Esophagus squamous epithelium (tissue), 5 donors: Measurements from ENCODE around the gene RNASE13. TPM values are rescaled to one million over a fixed set of nuclear protein-coding genes. Genes with fewer than 3 reads are reported as not detected.

Experiments used
- DNase-seq: peaks from one replicate; lab custom pipeline; 2025; lab: John Stamatoyannopoulos, UW
- H3K27ac ChIP-seq, 4 donors: fragments of 200-600 bp; sonication (generic); one replicate each; pipeline ENCODE4 v1.5.1; 2016 to 2019; ENCODE audit warnings: mild to moderate bottlenecking in 1 of 4
- H3K27me3 ChIP-seq, 4 donors: fragments of 200-600 bp; sonication (generic); 1 replicate in 3 of 4; 2 replicates in 1 of 4; pipeline versions ENCODE4 v1.5.1 to v1.6.0; 2017 to 2021; ENCODE audit warnings: antibody characterized with exemption in 1 of 4
- H3K36me3 ChIP-seq, 3 donors: fragments of 200-600 bp; sonication (generic); one replicate each; pipeline ENCODE4 v1.5.1; 2016 to 2019
- H3K4me1 ChIP-seq, 3 donors: fragments of 200-600 bp; sonication (generic); one replicate each; pipeline ENCODE4 v1.5.1; 2017 to 2019
- H3K4me3 ChIP-seq, 4 donors: fragments of 200-600 bp; sonication (generic); 1 replicate in 3 of 4; 2 replicates in 1 of 4; pipeline ENCODE4 v1.5.1; 2016 to 2019; ENCODE audit warnings: mild to moderate bottlenecking in 2 of 4, moderate library complexity in 1 of 4
- H3K9me3 ChIP-seq, 3 donors: fragments of 200-600 bp; sonication (generic); one replicate each; pipeline ENCODE4 v1.5.1; 2016 to 2019
- CTCF ChIP-seq, 6 experiments: fragments of 450-650 bp in 4 of 6; fragments of 200-600 bp in 2 of 6; sonication (generic) in 2 of 6; IDR thresholded peaks; one replicate each; pipeline ENCODE4 v1.5.1; 2016 to 2019; ENCODE audit warnings: antibody characterized with exemption in 6 of 6, mild to moderate bottlenecking in 4 of 6, moderate library complexity in 4 of 6
- POLR2A ChIP-seq, 4 donors: fragments of 450-650 bp; IDR thresholded peaks; one replicate each; pipeline ENCODE4 v1.6.1; 2017; ENCODE audit warnings: antibody characterized with exemption in 4 of 4, mild to moderate bottlenecking in 4 of 4, moderate library complexity in 3 of 4
- WGBS, 2 donors: methylation state at CpG; one replicate each; pipeline ENCODE4 v1.1.5; 2018; 5-methylcytosine and 5-hydroxymethylcytosine counted together
- intact Hi-C: fragments of 100-400 bp; cut with DNase I; formaldehyde crosslinking; loops from one replicate; pipeline ENCODE4 v1.15.0; 2022
- total RNA-seq, 4 donors: library from RNA; depleted of rRNA; stranded (reverse); fragments of >200 nt; gene quantifications; one replicate each; pipeline ENCODE4 v1.1.0, GENCODE V29; 2016
- donor health status: DM: yes; HTN: yes; CAD: no.

Gene RNASE13
- total RNA-seq, 4 donors from 2014 or later: not detected

- intact Hi-C loops: no loop called here
- H3K36me3 ChIP-seq: peaks cover 13 to 48% (median 18%) of the 10 kb centered on the region in 3 donors
- H3K4me1 ChIP-seq: peaks cover 12 to 72% (median 25%) of the 10 kb centered on the region in 3 donors
- H3K27me3 ChIP-seq: no peaks in the 10 kb centered on the region
- peak overlapping the region; percentile 68 to 94 (median 80) for H3K4me3 ChIP-seq
- H3K27ac ChIP-seq: peak overlapping the region; percentile 81 to 95 (median 90)
- DNase-seq: no peak
- no peak for TF ChIP-seq POLR2A (IDR thresholded peaks at IDR 0.05)
- no peak for TF ChIP-seq CTCF (IDR thresholded peaks at IDR 0.05)
- no peaks in the 10 kb centered on the region for H3K9me3 ChIP-seq
- WGBS, 2 donors: 72 to 83% methylated on average over 5 of the region's 5 CpGs
Measured at GRCh38 chr14:21022686-21023085, 11.9 kb downstream of the RNASE13 start.

- Histone ChIP-seq H3K9me3 (no peaks in the 10 kb centered on the region), H3K4me3 (no peak overlapping the region), H3K4me1 (peaks cover 12 to 66% (median 19%) of the 10 kb centered on the region in 3 donors), H3K27ac (peak overlapping the region; percentile 22 to 95 (median 66)), H3K36me3 (peaks cover 16 to 60% (median 23%) of the 10 kb centered on the region in 3 donors), H3K27me3 (no peaks in the 10 kb centered on the region)
- TF ChIP-seq CTCF (IDR thresholded peaks at IDR 0.05) (no peak), POLR2A (IDR thresholded peaks at IDR 0.05) (no peak)
- 67 to 76% methylated on average over 5 of the region's 5 CpGs for WGBS, 2 donors
- DNase-seq: no peak
- intact Hi-C loops: no loop called here
Measured at GRCh38 chr14:21020977-21021545, 13.5 kb downstream of the RNASE13 start.

- peaks cover 16 to 60% (median 23%) of the 10 kb centered on the region in 3 donors for H3K36me3 ChIP-seq
- no peak for DNase-seq
- TF ChIP-seq POLR2A (IDR thresholded peaks at IDR 0.05) (no peak), CTCF (IDR thresholded peaks at IDR 0.05) (no peak)
- H3K27ac ChIP-seq: peak overlapping the region in 1 of 4 donors; percentile 2
- H3K4me1 ChIP-seq: peaks cover 12 to 60% (median 16%) of the 10 kb centered on the region in 3 donors
- intact Hi-C loops: loop anchor here (10.0 kb wide), 1 partner anchor 75 kb away; the partner anchor contains the start of gene ZNF219
- H3K27me3 ChIP-seq: no peaks in the 10 kb centered on the region
- no peak overlapping the region for H3K4me3 ChIP-seq
- H3K9me3 ChIP-seq: no peaks in the 10 kb centered on the region
- 56 to 62% methylated on average over 1 of the region's 1 CpG for WGBS, 2 donors
Measured at GRCh38 chr14:21019366-21019765, 15.2 kb downstream of the RNASE13 start.

- peaks cover 9 to 56% (median 13%) of the 10 kb centered on the region in 3 donors for H3K4me1 ChIP-seq
- H3K4me3 ChIP-seq: no peak overlapping the region
- H3K36me3 ChIP-seq: peaks cover 16 to 60% (median 23%) of the 10 kb centered on the region in 3 donors
- intact Hi-C loops: loop anchor here (10.0 kb wide), 1 partner anchor 76 kb away; the partner anchor contains the start of gene ZNF219
- H3K9me3 ChIP-seq: no peaks in the 10 kb centered on the region
- no peak for DNase-seq
- H3K27ac ChIP-seq: no peak overlapping the region
- no peaks in the 10 kb centered on the region for H3K27me3 ChIP-seq
- no peak for TF ChIP-seq POLR2A (IDR thresholded peaks at IDR 0.05)
- no peak for TF ChIP-seq CTCF (IDR thresholded peaks at IDR 0.05)
- 92 to 100% methylated on average over 3 of the region's 3 CpGs for WGBS, 2 donors
Measured at GRCh38 chr14:21018781-21019180, 15.8 kb downstream of the RNASE13 start.

- no peaks in the 10 kb centered on the region for H3K27me3 ChIP-seq
- no peak for DNase-seq
- H3K36me3 ChIP-seq: peaks cover 16 to 60% (median 23%) of the 10 kb centered on the region in 3 donors
- H3K9me3 ChIP-seq: no peaks in the 10 kb centered on the region
- intact Hi-C loops: loop anchor here (10.0 kb wide), 1 partner anchor 77 kb away; the partner anchor contains the start of gene ZNF219
- H3K4me1 ChIP-seq: peaks cover 4 to 51% (median 8%) of the 10 kb centered on the region in 3 donors
- WGBS, 2 donors: 62 to 78% methylated on average over 6 to 7 of the region's 7 CpGs
- no peak overlapping the region for H3K4me3 ChIP-seq
- no peak for TF ChIP-seq CTCF (IDR thresholded peaks at IDR 0.05)
- no peak for TF ChIP-seq POLR2A (IDR thresholded peaks at IDR 0.05)
- H3K27ac ChIP-seq: no peak overlapping the region
Measured at GRCh38 chr14:21018286-21018685, 16.3 kb downstream of the RNASE13 start.
